Ureter (tissue), 1 donor: ENCODE measurements around the gene INTS3. TPM values are rescaled to one million over a fixed set of nuclear protein-coding genes. Genes with fewer than 3 reads are reported as not detected.
A peak's percentile ranks its signal among the peaks of the same experiment; 100 is the strongest.
"Not testable (repeated sequence)": the region's sequence is repeated elsewhere in the genome, so short reads cannot be mapped to it uniquely, and the experiment has no call there.

Experiments
- DNase-seq: peaks from one replicate; pipeline ENCODE4 v3.0.0-alpha.2; 2020; ENCODE audit warnings: low spot score
- total RNA-seq: library from RNA; stranded (reverse); gene quantifications from one replicate; pipeline ENCODE4 v1.2.4, GENCODE V29; 2023
- donor health status: DM: yes; HTN: yes; CAD: no.

INTS3 gene
- total RNA-seq, 1 donor from 2014 or later, result 77.5 TPM

DNA sequence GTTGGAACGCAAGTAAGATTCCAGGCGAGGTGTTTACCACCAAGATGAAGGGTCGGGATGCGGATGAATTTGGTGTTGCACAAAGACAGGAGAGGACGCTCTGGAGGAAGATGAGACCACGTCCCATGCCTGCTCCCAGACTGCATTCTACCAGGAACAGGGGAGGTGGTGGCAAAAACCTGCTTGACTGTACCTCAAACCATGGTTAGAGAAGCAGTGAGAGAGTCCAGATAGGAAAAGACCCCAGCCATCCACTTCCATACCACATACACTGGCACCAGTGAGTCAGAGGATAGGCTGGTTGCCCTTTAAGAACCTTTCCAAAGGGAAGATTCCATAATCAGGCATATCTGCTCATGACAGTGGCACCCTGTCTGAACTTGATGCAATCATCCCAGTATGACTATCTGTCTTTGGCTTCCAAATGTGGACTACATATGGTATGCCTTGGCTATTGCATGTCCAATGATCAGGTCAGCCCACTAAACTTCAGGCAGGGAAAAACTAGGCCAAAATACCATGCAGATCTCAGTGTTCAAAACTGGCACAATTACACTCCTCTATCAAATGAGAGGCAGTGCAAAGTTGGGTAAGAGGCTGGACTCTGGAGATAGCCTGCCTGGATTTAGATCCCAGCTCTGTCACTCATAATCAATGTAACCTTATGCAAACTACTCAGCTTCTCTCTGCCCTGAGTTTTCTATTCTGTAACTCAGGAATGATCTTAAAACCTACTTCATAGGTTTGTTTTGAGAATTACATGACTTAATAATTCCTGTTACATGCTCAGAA lies 28.7 kb upstream of the INTS3 start:
- no peak for DNase-seq

DNA sequence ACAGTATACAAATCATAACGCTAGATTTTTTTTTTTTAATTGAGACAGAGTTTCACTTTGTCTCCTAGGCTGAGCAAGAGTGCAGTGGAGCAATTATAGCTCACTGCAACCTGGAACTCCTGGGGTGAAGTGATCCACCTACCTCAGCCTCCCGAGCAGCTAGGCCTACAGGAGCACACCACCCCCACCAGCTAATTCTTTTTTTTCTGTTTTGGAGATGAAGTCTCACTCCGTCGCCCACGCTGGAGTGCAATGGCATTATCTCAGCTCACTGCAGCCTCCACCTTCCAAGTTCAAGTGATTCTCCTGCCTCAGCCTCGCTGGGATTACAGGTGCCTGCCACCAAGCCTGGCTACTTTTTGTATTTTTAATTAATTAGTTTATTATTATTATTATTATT lies 28.1 kb upstream of the INTS3 start:
- no peak for DNase-seq

DNA sequence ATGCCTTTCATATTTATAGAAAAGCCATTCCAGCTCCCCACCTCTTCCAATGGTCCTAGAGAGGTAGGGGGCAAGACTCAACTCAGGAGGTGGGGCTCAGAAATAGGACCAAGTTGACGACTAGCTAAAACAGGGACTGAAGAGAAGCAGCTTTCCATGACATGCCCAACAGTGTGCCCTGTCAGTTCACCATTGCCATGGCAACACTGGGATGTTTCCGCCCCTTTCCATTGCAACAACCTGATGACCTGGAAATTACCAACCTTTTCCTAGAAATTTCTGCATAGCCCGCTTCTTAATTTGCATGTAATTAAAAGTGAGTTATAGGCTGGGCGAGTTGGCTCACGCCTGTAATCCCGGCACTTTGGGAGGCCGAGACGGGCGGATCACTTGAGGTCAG lies 22.4 kb upstream of the INTS3 start:
- no peak for DNase-seq

GRCh38 chr1:153711026-153711425 lies 16.8 kb upstream of the INTS3 start:
- DNase-seq, result no peak

DNA sequence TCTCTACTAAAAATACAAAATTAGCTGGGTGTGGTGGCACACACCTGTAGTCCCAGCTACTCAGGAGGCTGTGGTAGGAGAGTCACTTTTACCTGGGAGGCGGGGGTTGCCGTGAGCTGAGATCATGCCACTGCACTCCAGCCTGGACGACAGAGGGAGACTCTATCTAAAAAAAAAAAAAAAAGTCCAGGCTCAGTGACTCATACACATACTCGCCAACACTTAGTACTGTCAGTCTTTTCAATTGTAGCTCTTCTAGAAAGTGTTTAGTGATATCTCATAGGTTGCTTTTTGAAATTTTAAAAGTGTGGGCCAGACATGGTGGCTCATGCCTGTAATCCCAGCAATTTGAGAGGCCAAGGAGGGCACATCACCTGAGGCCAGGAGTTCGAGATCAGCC lies 11.6 kb upstream of the INTS3 start:
- DNase-seq, result not testable (repeated sequence)

- no peak for DNase-seq
Observed at GRCh38 chr1:153717330-153717729, 10.5 kb upstream of the INTS3 start.

DNA sequence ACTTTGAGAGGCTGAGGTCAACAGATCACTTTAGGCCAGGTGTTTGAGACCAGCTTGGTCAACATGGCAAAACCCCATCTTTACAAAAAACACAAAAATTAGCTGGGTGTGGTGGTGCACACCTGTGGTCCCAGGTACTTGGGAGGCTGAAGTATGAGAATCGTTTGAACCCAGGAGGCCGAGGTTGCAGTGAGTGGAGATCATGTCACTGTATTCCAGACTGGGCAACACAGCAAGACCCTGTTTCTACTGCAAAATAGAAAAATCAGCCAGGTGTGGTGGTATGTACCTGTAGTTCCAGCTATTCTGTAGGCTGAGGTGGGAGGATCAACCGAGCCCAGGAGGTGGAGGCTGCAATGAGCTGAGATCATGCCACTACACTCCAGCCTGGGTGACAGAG lies 4.2 kb upstream of the INTS3 start:
- no peak for DNase-seq

DNA sequence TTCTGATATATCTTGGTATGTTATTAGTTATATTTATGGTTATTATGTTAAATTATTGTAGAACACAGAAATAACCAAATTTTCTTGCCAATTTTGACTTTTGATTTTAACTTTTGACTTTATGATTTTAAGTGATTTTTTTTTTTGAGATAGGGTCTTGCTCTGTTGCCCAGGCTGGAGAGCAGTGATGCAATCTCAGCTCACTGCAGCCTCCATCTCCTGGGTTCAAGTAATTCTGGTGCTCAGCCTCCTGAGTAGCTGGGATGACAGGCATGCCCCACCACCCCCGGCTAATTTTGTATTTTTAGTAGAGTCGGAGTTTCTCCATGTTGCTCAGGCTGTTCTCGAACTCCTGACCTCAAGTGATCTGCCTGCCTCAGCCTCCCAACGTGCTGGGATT lies 3.2 kb upstream of the INTS3 start:
- DNase-seq, result not testable (repeated sequence)

DNA sequence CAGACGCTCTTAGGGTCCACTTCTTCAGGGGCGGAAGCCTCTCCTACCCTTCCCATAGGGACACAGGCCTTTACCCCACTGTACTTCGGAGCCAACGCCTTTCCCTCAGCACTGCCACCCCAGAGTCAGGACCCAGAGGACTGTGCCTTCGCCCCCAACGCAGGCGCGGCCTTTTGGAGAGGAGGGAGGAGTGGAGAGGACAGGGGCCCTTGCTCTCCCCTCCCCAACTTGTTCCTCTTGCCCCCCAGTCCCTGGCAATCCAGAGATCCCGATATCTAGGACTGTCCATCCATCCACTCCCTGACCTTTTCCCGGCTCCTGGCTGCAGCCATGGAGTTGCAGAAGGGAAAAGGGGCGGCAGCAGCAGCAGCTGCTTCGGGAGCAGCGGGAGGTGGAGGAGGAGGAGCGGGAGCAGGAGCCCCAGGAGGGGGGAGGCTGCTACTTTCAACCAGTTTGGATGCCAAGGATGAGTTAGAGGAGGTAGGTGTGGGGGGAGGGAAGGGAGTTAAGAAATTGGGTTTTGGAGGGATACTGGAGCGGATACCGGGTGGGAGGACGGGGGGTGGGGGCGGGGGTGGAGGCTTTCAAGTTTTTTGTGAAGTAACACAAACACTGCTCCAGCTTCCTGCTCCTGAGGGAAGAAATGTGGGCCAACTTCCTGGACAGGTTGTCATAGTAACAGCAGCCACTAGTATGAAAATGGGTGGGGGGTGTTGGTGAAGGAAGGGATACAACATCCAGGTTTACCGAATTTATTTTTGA lies 636 bp downstream of the INTS3 start:
- DNase-seq, result peak; percentile 61

DNA sequence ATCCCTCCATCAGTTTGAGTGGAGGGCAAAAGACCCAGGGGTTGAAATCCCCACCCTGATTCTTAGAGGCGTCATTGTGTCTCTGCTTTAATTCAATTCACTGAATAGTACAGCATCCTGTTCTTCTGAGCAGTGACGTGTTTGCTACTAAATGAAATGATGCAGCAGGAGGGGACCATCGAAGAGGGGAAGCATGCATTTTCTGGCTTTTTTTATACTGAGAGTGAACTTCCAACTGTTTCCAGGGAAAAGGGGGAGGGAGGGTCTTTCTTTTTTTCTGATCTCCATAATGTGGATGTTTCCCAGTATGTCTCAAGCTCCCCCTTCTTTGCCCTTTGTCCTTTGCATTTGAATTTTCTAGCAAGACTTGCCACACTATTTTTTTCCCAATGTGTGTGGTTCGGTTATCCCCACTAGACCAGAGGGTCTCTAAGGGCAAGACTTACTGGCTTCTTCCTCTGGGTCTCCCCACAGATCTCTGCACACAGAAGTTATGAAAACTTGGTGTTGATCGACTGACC lies 2.7 kb downstream of the INTS3 start:
- no peak for DNase-seq

- no peak for DNase-seq
Observed at GRCh38 chr1:153733970-153734369, 6.1 kb downstream of the INTS3 start.

- DNase-seq, result no peak
Observed at GRCh38 chr1:153734396-153735089, 6.7 kb downstream of the INTS3 start.

- DNase-seq, result no peak
Observed at GRCh38 chr1:153735090-153735420, 7.2 kb downstream of the INTS3 start.

DNA sequence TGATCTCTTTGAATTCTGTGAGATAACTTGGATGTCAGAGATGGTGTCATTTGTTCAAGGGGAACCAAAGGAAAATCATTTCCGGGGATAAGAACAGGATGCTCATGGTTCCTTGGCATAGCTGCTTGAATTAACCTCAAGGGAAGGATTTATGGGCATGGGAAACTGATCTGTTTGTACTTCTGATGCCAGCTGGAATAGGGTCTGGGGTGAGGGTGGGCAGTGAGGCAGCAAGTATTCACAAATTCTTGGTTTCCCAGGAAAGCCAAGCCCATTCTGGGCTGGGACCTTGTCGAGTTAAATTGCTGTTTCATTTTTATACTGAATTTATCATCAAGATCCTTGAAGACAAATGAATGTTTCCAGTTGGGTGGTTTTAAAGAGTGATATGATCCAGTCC lies 14.1 kb downstream of the INTS3 start:
- no peak for DNase-seq

- no peak for DNase-seq
Observed at GRCh38 chr1:153742411-153743142, 14.7 kb downstream of the INTS3 start.

GRCh38 chr1:153745417-153745816 lies 17.6 kb downstream of the INTS3 start:
- DNase-seq, result no peak

GRCh38 chr1:153746174-153746573 lies 18.3 kb downstream of the INTS3 start:
- no peak for DNase-seq

- no peak for DNase-seq
Observed at GRCh38 chr1:153748903-153749302, 21.1 kb downstream of the INTS3 start.

DNA sequence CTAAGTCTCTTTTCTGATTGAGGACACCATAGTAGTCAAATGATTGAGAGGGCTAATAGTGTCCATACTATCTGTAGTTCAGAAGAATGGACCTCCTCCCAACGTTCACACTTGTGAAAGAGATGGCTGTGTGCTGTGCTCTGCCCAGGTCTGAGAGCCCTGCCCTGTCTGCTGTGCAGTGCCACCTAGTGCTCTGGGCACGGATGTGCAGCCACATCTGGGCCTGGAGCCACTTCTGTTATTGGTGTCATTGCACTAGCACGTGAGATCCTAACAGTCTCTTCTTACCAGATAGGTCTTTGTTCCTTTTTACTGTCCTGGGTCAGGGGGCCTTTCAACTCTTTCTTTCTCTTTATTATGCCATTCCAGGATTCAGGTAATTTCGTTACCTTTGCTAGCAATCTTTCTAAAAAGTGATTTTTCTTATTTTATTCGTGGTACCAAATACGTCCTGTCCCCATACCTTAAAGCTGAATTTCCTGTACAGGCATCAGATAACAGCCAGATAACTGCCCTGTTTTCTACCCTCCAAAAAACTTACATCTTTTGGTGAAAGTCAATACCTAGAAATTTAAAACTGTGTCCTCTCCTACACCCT lies 21.7 kb downstream of the INTS3 start:
- peak; percentile 88 for DNase-seq

DNA sequence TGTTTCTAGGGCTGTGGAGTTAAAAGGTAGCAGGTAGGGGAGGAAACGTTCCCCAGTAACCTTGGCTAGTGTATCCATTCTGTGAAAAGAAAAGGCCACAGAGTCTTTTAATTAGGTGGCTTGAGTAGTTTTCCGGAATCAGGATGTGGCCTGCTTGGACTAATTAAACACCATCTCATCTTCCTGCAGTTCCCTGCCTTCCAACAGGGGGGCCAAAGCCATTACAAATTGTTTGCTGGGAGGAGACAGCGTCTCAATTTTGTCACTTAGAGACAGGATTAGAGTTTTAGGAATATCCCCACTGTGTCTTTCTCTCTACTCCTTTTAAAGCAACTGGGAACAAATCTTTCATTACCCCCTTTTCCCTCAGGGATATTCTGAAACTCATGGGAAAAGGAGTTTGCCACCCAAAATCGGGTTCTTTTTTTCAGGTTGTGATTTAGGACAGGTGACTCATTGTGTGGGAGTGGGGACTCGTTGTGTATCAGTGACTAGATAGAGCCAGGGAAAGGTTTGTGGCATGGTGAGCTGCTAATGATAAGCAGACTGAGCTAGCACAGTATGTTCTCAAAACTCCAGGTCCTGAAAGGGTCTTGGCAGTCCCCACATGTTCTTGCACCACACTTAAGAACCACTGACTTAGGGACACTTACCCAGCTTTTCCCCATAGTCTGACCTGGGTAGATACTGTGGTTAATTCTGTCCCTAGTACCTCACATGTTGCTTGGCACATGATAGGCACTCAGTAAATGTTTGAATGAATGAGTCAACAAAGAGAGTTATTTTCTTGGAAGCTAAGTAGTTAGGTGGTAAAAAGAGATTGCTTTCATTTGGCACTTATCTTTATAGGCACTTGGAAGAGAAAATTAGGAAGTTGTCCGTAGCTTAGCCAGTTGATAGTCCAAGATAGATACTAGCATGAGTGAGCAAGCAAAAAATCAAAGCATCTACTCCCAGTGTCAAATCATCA lies 22.5 kb downstream of the INTS3 start:
- DNase-seq, result no peak
